ENCODE results near the gene TADA3.

The TADA3 gene

DNA sequence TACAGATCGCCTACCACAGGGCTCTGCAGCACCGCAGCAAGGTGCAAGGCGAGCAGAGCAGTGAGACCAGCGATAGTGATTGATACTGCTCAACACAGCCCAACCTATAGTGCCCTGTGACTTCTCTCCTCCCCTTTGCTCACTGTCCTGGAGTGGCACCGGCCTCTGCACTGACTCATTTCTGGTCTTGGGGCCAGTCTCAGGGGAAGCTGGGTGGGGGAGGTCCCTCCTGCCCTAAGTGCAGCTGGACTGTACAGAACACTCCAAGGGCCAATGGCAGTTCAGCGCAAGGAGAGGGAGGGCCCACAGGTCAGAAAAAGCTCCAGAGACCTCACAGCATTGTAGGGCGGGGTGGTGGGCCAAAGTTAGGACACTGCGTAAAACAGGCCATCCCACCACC, 45.0 kb downstream of the TADA3 start:
- Histone ChIP-seq H3K4me1 (ENCODE audit: insufficient read depth, low read length) (no peaks in the 10 kb centered on the region), H3K9me3 (ENCODE audit: control insufficient read depth, insufficient read depth, low read length) (no peaks in the 10 kb centered on the region), H3K36me3 (ENCODE audit: insufficient read depth, low read length) (peaks cover 18% of the 10 kb centered on the region), H3K9ac (ENCODE audit: low read depth, low read length) (no peak overlapping the region)

DNA sequence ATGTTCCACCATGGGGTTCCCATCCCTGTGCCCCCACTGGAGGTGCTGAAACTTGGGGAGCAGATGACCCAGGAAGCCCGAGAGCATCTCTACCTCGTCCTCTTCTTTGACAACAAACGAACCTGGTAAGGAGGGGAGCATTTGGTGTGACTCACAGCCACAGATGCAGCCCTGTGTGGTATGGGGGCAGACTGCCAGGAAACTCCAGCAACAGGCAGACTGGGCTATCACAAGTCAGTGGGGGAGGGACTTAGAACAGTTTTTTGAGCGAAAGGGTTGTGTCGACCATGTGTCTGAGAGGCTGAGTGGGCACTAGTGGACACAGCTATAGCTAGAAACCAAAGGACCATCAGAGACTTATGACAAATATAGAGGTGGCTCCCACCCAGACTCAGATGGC, 45.9 kb downstream of the TADA3 start:
- no peaks in the 10 kb centered on the region for H3K4me1 ChIP-seq (ENCODE audit: insufficient read depth, low read length)
- no peak overlapping the region for H3K9ac ChIP-seq (ENCODE audit: low read depth, low read length)
- H3K36me3 ChIP-seq (ENCODE audit: insufficient read depth, low read length) = peaks cover 24% of the 10 kb centered on the region
- H3K9me3 ChIP-seq (ENCODE audit: control insufficient read depth, insufficient read depth, low read length) = no peaks in the 10 kb centered on the region

DNA sequence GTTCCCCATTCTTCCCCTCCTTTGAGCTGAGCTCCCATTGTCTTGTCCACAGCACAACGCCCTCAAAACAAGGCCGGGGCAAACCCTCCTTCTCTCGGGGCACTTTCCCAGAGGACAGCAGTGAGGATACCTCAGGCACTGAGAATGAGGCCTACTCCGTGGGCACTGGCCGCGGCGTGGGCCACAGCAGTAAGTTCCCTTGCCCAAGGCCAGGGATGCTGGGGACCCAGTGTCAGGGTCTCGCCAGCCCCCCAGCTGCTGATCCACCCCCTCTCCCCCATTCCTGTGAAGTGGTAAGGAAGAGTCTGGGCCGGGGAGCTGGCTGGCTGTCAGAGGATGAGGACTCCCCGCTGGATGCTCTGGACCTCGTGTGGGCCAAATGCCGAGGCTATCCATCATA, 46.8 kb downstream of the TADA3 start:
- H3K9ac ChIP-seq (ENCODE audit: low read depth, low read length) = no peak overlapping the region
- no peaks in the 10 kb centered on the region for H3K4me1 ChIP-seq (ENCODE audit: insufficient read depth, low read length)
- H3K9me3 ChIP-seq (ENCODE audit: control insufficient read depth, insufficient read depth, low read length) = no peaks in the 10 kb centered on the region
- peaks cover 26% of the 10 kb centered on the region for H3K36me3 ChIP-seq (ENCODE audit: insufficient read depth, low read length)

DNA sequence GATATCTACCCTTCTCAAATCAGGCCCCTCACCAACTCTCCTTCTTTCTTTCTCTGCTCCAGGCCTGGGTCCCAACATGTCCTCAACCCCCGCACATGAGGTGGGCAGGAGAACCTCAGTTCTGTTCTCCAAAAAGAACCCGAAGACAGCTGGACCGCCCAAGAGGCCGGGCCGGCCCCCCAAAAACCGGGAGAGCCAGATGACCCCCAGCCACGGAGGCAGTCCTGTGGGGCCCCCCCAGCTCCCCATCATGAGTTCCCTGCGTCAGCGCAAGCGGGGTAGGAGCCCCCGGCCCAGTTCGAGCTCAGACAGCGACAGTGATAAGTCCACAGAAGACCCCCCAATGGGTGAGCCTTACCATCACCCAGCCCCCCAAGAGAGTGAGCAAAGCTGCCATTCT, 48.1 kb downstream of the TADA3 start:
- Histone ChIP-seq H3K9ac (ENCODE audit: low read depth, low read length) (no peak overlapping the region), H3K9me3 (ENCODE audit: control insufficient read depth, insufficient read depth, low read length) (no peaks in the 10 kb centered on the region), H3K36me3 (ENCODE audit: insufficient read depth, low read length) (peaks cover 34% of the 10 kb centered on the region), H3K4me1 (ENCODE audit: insufficient read depth, low read length) (no peaks in the 10 kb centered on the region)

DNA sequence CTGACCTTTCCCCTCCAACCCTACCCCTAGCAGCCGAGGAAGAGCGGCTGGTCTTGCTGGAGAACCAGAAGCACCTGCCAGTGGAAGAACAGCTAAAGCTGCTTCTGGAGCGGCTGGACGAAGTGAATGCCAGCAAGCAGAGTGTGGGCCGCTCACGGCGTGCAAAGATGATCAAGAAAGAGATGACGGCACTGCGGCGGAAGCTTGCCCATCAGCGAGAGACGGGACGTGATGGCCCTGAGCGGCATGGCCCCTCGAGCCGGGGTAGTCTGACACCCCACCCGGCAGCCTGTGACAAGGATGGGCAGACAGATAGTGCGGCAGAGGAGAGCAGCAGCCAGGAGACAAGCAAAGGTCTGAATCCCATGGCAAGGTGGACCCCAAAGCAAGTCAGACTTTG, 48.7 kb downstream of the TADA3 start:
- Histone ChIP-seq H3K36me3 (ENCODE audit: insufficient read depth, low read length) (peaks cover 40% of the 10 kb centered on the region), H3K9ac (ENCODE audit: low read depth, low read length) (no peak overlapping the region), H3K4me1 (ENCODE audit: insufficient read depth, low read length) (no peaks in the 10 kb centered on the region), H3K9me3 (ENCODE audit: control insufficient read depth, insufficient read depth, low read length) (no peaks in the 10 kb centered on the region)

DNA sequence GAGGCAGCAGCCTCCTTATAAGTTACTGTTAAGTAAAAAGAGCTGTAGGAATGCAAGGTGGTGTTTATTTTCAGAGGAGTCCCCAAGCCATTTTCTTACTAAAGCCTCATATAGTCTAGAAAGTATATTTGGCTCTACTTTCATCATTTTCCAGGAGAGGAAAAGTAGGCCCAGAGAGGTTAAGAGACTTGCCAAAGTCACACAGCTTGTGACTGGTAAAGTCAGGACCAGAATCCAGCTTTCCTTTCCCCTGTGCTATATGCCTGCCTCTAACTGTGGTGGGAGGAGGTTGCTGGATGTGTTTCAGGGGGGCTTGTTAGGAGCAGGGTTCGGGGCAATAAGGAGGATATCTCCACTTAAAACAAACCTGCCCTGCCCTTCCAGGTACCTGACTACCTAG, 49.7 kb downstream of the TADA3 start:
- H3K9me3 ChIP-seq (ENCODE audit: control insufficient read depth, insufficient read depth, low read length) = no peaks in the 10 kb centered on the region
- no peak overlapping the region for H3K9ac ChIP-seq (ENCODE audit: low read depth, low read length)
- H3K36me3 ChIP-seq (ENCODE audit: insufficient read depth, low read length) = peaks cover 43% of the 10 kb centered on the region

DNA sequence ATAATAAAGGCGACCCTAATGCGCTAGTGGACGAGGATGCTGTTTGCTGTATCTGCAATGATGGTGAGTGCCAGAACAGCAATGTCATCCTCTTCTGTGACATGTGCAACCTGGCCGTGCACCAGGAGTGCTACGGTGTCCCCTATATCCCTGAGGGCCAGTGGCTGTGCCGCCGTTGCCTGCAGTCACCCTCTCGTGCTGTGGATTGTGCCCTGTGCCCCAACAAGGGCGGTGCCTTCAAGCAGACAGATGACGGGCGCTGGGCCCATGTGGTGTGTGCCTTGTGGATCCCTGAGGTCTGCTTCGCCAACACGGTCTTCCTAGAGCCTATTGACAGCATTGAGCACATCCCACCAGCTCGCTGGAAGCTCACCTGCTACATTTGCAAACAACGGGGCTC, 53.1 kb downstream of the TADA3 start:
- H3K36me3 ChIP-seq (ENCODE audit: insufficient read depth, low read length) = peaks cover 52% of the 10 kb centered on the region
- no peaks in the 10 kb centered on the region for H3K4me1 ChIP-seq (ENCODE audit: insufficient read depth, low read length)
- H3K9me3 ChIP-seq (ENCODE audit: control insufficient read depth, insufficient read depth, low read length) = no peaks in the 10 kb centered on the region
- H3K9ac ChIP-seq (ENCODE audit: low read depth, low read length) = no peak overlapping the region

More for the DNA sequence above, 49.7 kb downstream of the TADA3 start:
- no peaks in the 10 kb centered on the region for H3K4me1 ChIP-seq (ENCODE audit: insufficient read depth, low read length)

DNA sequence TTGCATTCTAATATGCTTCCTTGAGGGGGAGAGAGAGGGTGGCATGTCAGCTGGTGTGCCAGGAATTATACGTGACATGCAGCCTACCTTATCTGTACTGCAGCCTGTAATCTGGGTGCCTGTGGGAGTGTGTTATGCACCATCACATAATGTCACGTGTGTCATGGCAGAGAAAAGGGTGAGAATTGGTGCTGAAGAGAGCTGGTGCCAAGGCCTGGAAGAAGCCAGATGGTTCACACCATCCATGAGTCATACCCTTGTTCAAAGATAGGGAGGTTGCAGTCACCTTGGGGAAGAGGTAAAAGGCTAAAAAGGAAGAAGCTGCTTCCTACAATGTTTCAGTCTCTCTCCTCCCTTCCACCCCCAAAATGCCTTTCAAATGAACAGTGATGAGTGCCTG, 55.4 kb downstream of the TADA3 start:
- Histone ChIP-seq H3K9me3 (ENCODE audit: control insufficient read depth, insufficient read depth, low read length) (no peaks in the 10 kb centered on the region), H3K36me3 (ENCODE audit: insufficient read depth, low read length) (peaks cover 35% of the 10 kb centered on the region), H3K4me1 (ENCODE audit: insufficient read depth, low read length) (peaks cover 6% of the 10 kb centered on the region; the same call in 1 of the 2 replicates), H3K9ac (ENCODE audit: low read depth, low read length) (no peak overlapping the region)

DNA sequence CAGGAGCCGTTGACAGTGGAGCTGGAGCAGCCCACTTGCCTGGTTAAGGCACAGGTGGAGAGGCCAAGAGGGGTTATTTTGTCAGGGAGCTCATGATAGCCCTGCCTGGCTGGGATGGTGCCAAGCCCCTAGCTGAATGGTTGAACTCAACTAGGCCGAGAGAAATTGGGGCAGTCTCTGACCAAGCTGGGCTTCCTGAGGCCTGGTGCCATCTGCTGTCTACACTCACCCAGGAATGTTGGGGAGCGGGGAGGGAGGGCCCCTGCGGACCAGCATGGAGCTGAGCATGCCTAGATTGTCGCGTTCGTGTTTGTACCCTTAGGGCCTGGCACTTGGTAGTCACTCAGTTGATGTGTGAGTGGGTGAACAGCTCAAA, 59.5 kb downstream of the TADA3 start:
- Histone ChIP-seq H3K4me1 (ENCODE audit: insufficient read depth, low read length) (peaks cover 6% of the 10 kb centered on the region; the same call in 1 of the 2 replicates), H3K36me3 (ENCODE audit: insufficient read depth, low read length) (peaks cover 13% of the 10 kb centered on the region), H3K9me3 (ENCODE audit: control insufficient read depth, insufficient read depth, low read length) (no peaks in the 10 kb centered on the region)

DNA sequence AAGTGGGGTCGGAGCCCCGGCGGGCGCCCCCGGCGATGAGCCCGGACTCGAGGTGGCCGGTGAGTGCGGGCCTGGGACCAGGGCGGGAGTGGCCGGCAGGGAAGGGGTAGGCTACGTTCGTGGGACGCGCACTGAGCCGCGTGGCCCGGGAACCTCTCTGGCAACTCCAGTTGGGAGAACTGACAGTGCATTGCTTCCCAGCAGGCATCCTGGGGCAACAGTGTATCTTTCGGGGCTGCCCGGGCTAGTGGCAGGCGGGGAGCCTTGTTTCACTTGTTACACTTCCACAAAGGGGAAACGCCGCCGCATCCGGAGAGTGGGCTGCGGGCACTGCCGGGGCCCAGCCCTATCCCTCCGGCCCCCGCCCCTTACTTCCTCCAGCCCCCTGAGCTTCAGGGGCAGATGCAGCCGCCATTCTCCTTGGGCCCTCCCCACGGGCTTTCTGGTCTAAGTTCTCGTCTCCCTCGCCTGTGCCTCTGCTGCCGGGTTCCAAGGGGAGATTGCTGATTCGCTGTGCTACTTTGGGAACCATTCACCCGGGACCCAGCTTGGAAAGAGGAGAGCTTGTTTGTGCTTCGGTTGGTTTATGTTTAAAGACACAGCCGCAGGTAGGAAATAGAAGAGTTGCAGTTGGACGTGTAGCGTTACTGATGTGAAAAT, 60.1 kb downstream of the TADA3 start:
- Histone ChIP-seq H3K4me1 (ENCODE audit: insufficient read depth, low read length) (peaks cover 6% of the 10 kb centered on the region; the same call in 1 of the 2 replicates), H3K9me3 (ENCODE audit: control insufficient read depth, insufficient read depth, low read length) (no peaks in the 10 kb centered on the region), H3K36me3 (ENCODE audit: insufficient read depth, low read length) (peaks cover 8% of the 10 kb centered on the region), H3K9ac (ENCODE audit: low read depth, low read length) (peak overlapping the region; percentile 100)

More for the DNA sequence above, 59.5 kb downstream of the TADA3 start:
- H3K9ac ChIP-seq (ENCODE audit: low read depth, low read length) = peak overlapping the region; percentile 100

DNA sequence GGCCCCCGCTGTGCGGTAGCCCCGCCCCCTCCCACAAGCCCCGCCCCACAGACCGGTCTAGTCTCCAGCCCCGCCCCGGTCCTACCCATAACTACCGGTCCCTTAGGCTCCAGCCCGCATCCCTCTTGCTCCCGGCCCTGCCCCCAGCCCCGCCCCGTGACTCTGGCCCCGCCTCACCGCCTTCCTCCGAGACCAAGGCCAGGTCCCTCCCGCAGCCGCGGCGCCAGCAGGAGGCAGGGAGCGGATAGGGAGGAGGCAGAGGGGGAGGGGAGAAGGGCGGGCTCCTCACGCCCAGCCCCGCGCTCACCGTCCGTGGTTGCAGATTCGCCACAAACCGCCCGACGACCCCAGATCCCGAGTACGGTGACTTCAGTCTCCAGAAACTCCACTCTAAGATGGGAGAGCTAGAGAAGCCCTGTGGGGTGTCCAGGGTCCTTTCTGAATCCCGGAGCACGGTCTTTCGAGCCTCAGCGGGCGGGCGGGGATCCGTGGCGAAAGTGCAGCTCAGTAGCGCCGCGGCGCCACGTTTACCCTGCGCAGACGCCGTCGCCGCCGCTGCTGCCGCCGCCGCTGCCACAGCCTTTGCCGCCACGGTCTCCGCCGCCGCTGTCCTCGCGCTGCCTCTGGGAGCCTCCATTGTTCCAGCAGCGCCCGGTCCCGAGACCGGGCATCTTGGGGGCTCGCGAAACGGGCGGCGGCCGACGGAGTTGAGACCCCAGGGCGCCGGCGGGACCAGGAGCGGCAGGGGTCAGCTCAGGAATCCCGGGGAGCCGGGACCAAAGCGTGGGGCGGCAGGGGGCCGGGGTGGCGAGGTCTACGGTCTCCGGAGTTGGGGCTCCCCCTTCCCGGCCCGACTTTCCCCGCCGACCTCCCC, 60.8 kb downstream of the TADA3 start, which contains the start of gene BRPF1:
BRPF1 (plus strand) TSS at position 530 of the 874 bp plus-strand sequence. CDS start 2,406 bp downstream, outside the sequence.
- Histone ChIP-seq H3K36me3 (ENCODE audit: insufficient read depth, low read length) (peaks cover under 1% of the 10 kb centered on the region; the same call in 1 of the 2 replicates), H3K9me3 (ENCODE audit: control insufficient read depth, insufficient read depth, low read length) (no peaks in the 10 kb centered on the region), H3K4me1 (ENCODE audit: insufficient read depth, low read length) (peaks cover 6% of the 10 kb centered on the region; the same call in 1 of the 2 replicates), H3K9ac (ENCODE audit: low read depth, low read length) (peak within 1 kb of the TSS; percentile 100)

DNA sequence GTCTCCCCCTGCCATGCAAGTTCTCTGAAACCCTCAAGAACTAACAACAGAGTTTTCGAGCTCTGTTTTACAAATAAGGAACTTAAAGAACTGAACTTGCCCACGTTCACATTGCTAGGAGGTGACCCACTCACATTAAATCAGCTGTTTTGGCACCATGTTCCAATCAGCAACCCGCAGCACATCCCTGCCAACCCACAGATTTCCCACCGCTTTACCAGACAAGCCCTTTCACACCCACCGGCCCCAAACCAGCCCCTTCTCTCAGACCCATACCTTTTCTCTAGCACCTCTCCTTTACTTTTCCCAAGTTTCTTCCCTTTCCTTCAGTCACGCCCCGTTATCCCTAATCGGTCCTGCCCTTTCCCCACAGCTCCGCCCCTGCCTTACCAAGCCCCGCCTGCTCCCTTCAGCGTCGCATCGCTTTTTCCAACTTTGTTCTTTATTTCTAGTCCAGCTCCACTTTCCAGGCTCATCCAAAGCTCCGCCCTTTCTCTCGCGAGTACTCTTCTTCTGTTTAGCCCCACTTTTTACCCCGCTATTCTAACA, 61.5 kb downstream of the TADA3 start:
- H3K9ac ChIP-seq (ENCODE audit: low read depth, low read length) = peak overlapping the region; percentile 73; the same call in 1 of the 2 replicates

More for the DNA sequence above, 61.5 kb downstream of the TADA3 start:
- H3K9me3 ChIP-seq (ENCODE audit: control insufficient read depth, insufficient read depth, low read length) = no peaks in the 10 kb centered on the region
- no peaks in the 10 kb centered on the region; the same call in 1 of the 2 replicates for H3K36me3 ChIP-seq (ENCODE audit: insufficient read depth, low read length)
- H3K4me1 ChIP-seq (ENCODE audit: insufficient read depth, low read length) = peaks cover 6% of the 10 kb centered on the region; the same call in 1 of the 2 replicates

Data from ES-I3 (cell line).